ENCODE results near the gene ASIP.
"Not testable (repeated sequence)": the region's sequence is repeated elsewhere in the genome, so short reads cannot be mapped to it uniquely, and the experiment has no call there.

The ASIP gene

DNA sequence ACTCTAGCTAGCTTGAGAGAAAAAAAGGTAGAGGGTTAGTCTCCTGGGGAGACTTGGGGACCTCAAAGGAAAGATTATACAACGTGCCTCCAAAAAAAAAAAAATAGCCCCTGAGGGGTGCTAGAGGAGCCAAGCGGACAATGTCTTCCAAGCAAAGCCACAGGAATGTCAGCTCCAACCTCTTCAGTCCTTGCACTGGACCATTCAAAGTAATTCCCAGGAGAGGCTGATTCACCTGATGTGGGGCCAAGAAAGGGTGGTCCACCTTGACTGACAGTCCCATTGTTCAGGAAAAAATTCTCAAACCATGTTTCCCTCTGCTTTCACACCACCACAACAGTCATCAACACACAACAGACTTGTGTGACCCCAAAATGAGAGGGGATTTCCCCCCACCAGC lies 30.7 kb downstream of the ASIP start:
- TF ChIP-seq, protein P1, sequence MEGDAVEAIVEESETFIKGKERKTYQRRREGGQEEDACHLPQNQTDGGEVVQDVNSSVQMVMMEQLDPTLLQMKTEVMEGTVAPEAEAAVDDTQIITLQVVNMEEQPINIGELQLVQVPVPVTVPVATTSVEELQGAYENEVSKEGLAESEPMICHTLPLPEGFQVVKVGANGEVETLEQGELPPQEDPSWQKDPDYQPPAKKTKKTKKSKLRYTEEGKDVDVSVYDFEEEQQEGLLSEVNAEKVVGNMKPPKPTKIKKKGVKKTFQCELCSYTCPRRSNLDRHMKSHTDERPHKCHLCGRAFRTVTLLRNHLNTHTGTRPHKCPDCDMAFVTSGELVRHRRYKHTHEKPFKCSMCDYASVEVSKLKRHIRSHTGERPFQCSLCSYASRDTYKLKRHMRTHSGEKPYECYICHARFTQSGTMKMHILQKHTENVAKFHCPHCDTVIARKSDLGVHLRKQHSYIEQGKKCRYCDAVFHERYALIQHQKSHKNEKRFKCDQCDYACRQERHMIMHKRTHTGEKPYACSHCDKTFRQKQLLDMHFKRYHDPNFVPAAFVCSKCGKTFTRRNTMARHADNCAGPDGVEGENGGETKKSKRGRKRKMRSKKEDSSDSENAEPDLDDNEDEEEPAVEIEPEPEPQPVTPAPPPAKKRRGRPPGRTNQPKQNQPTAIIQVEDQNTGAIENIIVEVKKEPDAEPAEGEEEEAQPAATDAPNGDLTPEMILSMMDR (IDR thresholded peaks at IDR 0.05; ENCODE audit: extremely low read depth, missing control alignments): no peak
- DNase-seq (ENCODE audit: low spot score): no peak

DNA sequence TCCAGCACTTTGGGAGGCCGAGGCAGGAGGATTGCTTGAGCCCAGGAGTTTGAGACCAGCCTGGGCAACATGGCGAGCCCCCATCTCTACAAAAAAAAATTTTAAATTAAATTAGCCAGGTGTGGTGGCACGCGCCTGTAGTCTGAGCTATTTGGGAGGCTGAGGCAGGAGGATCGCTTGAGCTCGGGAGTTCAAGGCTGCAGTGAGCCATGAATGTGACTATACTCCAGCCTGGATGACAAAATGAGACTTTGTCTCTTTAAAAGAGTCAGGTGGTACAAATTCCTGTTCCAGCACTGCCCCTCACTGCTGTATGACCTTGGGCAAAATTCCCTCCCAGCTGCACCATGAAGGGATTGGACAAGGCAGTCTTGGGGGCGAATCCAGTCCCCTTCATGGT lies 33.5 kb downstream of the ASIP start:
- DNase-seq (ENCODE audit: low spot score): no peak
- TF ChIP-seq, protein P1 (IDR thresholded peaks at IDR 0.05; ENCODE audit: extremely low read depth, missing control alignments): no peak

DNA sequence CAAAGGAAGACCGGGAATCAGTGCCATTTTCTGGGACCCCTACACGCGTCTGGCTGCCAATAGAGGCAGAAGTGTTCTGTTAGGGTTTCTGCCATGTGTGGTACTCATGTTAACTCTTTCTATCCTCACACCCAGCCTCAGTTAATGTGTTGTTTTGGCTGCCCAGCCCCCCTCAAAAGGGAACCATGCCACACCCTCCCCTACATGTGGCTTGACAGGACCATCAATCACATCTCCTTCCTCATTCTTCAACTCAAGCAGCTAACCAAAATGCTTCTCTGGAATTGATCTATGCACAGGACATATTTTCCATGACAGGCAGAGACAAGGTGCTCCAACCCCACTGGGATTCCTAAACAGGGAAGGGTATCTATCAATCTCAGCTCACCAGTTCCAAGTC lies 40.0 kb downstream of the ASIP start:
- TF ChIP-seq, protein P1 (IDR thresholded peaks at IDR 0.05; ENCODE audit: extremely low read depth, missing control alignments): no peak
- no peak for DNase-seq (ENCODE audit: low spot score)

DNA sequence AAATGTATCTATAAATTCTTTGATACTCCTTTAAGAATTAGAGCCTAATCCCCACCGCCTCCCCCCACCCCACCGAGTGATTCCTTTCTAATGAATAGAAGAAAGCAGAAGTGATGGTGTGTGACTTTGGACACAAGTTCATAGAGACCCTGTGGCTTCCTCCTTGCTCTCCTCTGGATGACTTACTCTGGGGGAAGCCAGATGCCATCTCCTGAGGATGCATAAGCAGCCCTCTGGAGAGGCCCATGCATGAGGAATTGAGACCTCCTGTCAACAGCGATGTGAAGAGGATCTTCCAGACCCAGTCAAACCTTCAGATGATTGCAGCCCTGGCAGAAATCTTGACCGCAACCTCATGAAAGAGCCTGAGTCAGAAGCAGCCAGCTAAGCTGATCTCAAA lies 40.8 kb downstream of the ASIP start:
- TF ChIP-seq, protein P1 (IDR thresholded peaks at IDR 0.05; ENCODE audit: extremely low read depth, missing control alignments): no peak
- DNase-seq (ENCODE audit: low spot score): no peak

DNA sequence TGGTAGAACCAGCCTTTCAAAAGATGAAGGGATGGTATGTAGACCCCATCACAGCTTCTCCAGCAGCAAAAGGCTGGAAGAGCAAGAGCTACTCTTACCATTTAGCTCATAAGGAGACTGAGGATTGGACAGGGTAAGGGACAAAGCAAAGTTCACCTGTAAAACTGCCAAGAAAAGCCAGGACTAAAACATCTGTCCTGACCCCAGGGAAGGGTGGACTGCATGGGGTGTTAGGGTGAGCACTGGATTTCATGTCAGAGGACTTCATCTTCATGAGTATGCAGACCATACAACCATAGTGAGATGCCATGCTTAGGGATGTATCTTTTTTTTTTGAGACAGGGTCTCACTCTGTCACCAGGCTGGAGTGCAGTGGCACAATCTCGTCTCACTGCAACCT lies 42.6 kb downstream of the ASIP start:
- TF ChIP-seq, protein P1 (IDR thresholded peaks at IDR 0.05; ENCODE audit: extremely low read depth, missing control alignments): no peak

DNA sequence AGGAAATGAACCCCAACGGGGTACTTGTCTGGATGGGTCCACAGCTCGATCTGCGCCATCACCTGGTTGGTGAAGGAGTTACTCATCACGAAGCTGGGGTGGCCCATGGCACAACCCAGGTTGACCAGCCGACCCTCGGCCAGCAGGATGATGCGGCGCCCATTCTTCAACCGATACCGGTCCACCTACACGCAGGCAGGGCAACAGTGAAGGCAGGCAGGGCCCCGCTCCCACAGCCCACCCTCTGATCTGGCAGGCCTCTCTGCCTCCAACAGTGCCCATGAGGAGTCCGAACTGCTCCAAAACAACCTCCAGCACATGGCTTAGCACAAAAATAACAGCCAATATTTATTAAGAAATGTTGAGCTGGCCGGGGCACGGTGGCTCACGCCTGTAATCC lies 44.2 kb downstream of the ASIP start:
- TF ChIP-seq, protein P1 (IDR thresholded peaks at IDR 0.05; ENCODE audit: extremely low read depth, missing control alignments): no peak

More for the DNA sequence above, 42.6 kb downstream of the ASIP start:
- no peak for DNase-seq (ENCODE audit: low spot score)

DNA sequence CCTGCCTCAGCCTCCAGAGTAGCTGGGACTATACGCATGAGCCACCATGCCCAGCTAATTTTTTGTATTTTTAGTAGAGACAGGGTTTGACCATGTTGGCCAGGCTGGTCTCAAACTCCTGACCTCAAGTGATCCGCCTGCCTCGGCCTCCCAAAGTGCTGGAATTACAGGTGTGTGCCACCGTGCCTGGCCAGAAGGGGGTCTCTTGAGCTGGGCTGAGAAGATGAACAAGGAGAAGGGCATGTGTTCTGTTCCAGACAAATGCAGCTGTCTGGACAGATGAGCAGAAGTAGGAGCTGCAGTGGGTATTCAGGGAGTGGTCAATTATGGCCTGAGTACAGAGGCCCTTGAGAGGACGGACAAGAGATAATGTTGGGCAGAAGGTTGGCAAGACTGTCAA lies 46.3 kb downstream of the ASIP start:
- not testable (repeated sequence) for DNase-seq (ENCODE audit: low spot score)

More for the DNA sequence above, 44.2 kb downstream of the ASIP start:
- no peak for DNase-seq (ENCODE audit: low spot score)

DNA sequence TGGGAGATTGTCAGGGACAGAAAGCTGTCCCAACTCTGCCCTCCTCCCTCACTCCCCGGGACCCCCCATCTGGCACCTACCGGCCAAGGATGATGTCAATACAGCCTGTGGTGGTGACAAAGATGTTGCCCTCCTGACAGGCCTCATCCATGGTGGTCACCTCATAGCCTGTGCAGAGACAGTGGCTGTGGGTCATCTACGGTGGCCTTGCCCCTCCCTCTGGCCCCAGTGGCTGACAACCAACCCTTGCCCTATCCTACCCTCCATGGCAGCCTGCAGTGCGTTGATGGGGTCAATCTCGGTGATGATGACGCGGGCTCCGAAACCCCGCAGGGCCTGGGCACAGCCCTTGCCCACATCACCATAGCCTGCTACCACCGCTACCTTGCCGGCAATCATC lies 49.2 kb downstream of the ASIP start:
- DNase-seq (ENCODE audit: low spot score): no peak
- TF ChIP-seq, protein P1 (IDR thresholded peaks at IDR 0.05; ENCODE audit: extremely low read depth, missing control alignments): no peak
